ENCODE results near the gene MED15.

Gene MED15

DNA sequence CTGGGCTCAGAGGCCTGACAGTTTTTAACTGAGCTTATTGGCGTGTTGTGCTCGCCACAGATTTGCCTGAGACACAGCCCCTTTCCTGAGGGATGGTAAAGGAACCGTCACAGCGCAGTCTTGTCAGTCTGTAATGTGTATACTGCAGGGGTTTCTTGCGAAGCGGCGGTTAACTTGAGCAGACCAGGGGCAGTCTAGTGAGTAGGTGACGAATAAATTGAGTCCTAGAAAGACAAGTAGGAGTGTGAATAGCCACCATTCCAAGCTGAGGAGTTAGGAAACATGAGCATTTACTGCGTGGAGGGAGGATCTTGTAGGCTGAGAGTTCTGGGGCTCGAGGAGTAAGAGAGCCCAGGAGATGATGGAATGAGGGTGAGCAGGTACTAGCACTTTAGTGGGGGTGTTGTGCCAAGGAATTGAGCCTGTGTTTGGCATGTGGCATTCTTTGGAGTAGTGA lies 1.4 kb downstream of the MED15 start:
- FAIRE-seq = peak; percentile 5
- no peak for DNase-seq (ENCODE audit: insufficient read length, low spot score)
- no peak for TF ChIP-seq TAF1 (IDR thresholded peaks at IDR 0.05; ENCODE audit: low read depth, low read length)
- no peak for TF ChIP-seq POLR2A (IDR thresholded peaks at IDR 0.05; ENCODE audit: low read depth, low read length)
- TF ChIP-seq POLR2AphosphoS5 (IDR thresholded peaks at IDR 0.05; ENCODE audit: low read depth, low read length) = no peak
- TF ChIP-seq SPI1 (IDR thresholded peaks at IDR 0.05; ENCODE audit: low read depth, low read length) = no peak
- no peak for TF ChIP-seq POU2F2 (IDR thresholded peaks at IDR 0.05; ENCODE audit: low read depth, low read length)
- TF ChIP-seq PAX5 (IDR thresholded peaks at IDR 0.05; ENCODE audit: insufficient read depth, low read length, severe bottlenecking) = no peak

DNA sequence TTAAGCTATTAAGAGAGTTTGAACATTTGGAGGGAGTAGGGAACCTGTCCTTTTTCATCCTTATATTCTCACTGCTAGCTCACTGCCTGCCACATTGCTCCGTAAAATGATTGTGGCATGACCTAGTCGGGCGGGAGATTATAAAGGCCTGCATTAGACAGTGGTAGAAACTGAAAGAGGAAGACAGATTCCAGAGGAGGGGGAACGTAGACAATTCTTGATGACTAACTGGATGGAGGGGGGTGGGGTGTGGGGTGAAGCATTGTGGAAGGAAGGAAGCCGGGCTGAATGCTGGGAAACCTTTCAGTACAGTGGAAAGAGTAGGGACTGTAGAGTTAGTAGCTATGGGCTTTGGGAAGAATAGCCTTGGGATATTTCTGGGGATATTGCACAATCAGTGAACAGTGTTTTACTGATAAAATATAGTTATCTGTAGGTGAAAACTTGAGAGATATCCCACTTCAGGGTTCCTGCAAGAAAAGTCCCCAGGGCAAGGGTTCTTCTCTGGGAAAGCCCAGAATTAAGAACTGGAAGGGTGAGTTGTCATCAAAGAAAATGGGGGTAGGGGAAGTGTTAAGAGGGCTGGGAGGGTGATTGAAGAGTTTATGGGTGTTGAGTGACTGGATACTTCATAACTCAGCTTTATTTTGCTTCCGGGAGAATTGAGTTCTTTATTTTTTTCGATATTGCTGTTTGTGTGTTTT lies 2.1 kb downstream of the MED15 start:
- DNase-seq (ENCODE audit: insufficient read length, low spot score) (no peak), FAIRE-seq (peak; percentile 66)
- TF ChIP-seq POLR2AphosphoS5 (IDR thresholded peaks at IDR 0.05; ENCODE audit: low read depth, low read length) = no peak
- TF ChIP-seq PAX5 (IDR thresholded peaks at IDR 0.05; ENCODE audit: insufficient read depth, low read length, severe bottlenecking) = no peak
- peak; percentile 70 for TF ChIP-seq POLR2A (IDR thresholded peaks at IDR 0.05; ENCODE audit: low read depth, low read length)
- TF ChIP-seq TAF1 (IDR thresholded peaks at IDR 0.05; ENCODE audit: low read depth, low read length) = no peak
- TF ChIP-seq SPI1 (IDR thresholded peaks at IDR 0.05; ENCODE audit: low read depth, low read length) = peak; percentile 80
- no peak for TF ChIP-seq POU2F2 (IDR thresholded peaks at IDR 0.05; ENCODE audit: low read depth, low read length)

DNA sequence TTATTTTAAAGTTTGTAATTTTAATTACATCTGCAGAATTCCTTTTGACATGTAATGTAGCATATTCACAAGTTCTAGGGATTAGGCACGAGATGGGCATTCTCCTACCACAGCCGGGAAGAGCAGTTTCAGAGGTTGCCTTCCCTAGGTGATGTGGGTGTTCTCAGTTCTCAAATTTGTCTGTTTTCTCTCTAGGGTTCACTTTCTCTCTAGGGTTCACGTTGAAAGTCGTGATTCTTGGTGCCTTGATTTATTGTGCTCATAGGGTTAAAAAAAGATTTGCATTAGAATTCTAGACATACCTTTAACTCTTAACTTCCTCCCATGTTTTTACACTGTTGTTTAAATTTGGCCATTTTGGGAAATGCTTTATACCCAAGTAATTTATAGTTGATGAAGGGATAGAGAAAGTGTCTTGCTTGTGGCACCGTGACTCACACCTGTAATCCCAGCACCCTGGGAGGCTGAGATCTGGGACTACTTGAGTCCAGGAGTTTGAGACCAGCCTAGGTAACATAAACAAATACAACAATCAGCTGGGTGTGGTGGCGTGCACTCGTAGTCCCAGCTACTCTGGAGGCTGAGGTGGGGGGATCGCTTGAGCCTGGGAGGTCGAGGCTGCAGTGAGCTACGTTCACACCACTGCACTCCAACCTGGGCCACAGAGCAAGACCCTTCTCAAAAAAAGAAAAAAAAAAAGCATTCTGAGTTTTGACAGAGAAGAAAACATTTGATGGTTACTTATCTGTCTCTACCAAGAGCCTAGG lies 3.6 kb downstream of the MED15 start:
- FAIRE-seq (peak; percentile 82), DNase-seq (ENCODE audit: insufficient read length, low spot score) (no peak)
- no peak for TF ChIP-seq POU2F2 (IDR thresholded peaks at IDR 0.05; ENCODE audit: low read depth, low read length)
- TF ChIP-seq SPI1 (IDR thresholded peaks at IDR 0.05; ENCODE audit: low read depth, low read length) = peak; percentile 82

DNA sequence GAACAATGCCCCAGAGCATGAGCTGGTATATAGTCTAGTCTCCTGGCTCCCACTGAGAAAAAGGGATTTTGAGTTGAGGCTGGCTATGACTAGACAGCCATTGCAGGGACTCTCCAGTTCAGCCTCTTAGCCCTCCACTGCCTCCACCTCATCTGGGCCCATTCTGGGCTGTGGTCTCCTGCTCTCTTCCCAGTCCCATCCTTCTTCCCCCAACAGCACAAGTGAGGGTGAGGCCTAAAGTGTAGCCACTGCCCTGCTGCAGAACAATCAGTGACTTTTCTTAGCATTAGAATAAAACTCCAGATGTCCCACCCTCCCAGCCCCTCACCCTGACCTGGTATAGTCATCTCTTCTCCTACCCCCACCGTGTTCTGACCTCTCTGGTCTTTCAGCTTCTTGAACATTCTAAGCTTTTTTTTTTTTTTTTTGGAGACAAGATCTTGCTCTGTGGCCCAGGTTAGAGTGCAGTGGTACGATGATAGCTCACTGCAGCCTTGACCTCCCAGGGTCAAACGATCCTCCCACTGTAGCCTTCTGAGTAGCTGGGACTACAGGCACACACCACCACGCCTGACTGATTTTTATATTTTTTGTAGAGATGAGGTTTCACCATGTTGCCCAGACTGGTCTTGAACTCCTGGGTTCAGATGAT lies 4.3 kb downstream of the MED15 start:
- FAIRE-seq = no peak
- TF ChIP-seq SPI1 (IDR thresholded peaks at IDR 0.05; ENCODE audit: low read depth, low read length) = no peak
- no peak for TF ChIP-seq TAF1 (IDR thresholded peaks at IDR 0.05; ENCODE audit: low read depth, low read length)
- no peak for TF ChIP-seq POLR2A (IDR thresholded peaks at IDR 0.05; ENCODE audit: low read depth, low read length)
- no peak for TF ChIP-seq POU2F2 (IDR thresholded peaks at IDR 0.05; ENCODE audit: low read depth, low read length)
- TF ChIP-seq PAX5 (IDR thresholded peaks at IDR 0.05; ENCODE audit: insufficient read depth, low read length, severe bottlenecking) = no peak
- TF ChIP-seq POLR2AphosphoS5 (IDR thresholded peaks at IDR 0.05; ENCODE audit: low read depth, low read length) = no peak
- DNase-seq (ENCODE audit: insufficient read length, low spot score) = no peak

DNA sequence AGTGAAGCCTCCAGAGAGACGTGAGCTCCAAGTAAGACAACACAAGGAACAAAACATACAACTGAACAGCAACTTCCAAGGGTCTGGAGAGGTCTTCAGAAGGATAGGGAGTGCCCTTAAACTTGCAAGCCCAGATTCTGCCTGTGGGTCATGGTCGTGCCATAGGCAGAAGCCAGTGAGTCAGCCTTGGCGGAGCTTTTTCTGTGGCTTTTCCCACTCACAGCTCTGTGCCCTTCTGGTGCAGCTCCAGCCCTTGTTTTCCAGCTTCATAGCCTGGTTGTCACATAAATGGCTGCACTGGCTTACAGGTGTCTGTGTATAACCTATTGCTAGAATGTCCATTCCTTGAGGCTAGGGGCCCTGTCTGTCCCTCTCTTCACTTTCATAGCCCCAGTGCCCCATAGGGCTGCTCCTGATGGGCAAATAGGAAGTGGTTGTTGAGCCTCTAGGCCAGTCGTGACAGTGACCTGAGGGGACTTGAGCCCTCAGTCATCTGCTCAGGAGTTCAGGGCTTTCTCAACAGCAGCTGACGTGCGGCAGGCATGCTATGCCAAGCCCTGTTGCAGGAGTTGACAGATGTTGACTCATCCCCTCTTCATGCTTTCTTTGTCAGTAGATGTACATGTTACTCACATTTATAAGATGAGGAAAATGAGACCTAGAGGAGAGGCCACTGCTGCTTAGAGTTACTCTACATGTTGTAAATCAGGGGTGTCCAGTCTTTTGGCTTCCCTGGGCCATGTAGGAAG lies 7.4 kb downstream of the MED15 start:
- DNase-seq (ENCODE audit: insufficient read length, low spot score) = no peak
- TF ChIP-seq SPI1 (IDR thresholded peaks at IDR 0.05; ENCODE audit: low read depth, low read length) (no peak), PAX5 (IDR thresholded peaks at IDR 0.05; ENCODE audit: insufficient read depth, low read length, severe bottlenecking) (no peak), POLR2A (IDR thresholded peaks at IDR 0.05; ENCODE audit: low read depth, low read length) (no peak), TAF1 (IDR thresholded peaks at IDR 0.05; ENCODE audit: low read depth, low read length) (no peak), POLR2AphosphoS5 (IDR thresholded peaks at IDR 0.05; ENCODE audit: low read depth, low read length) (no peak), POU2F2 (IDR thresholded peaks at IDR 0.05; ENCODE audit: low read depth, low read length) (no peak)
- peak; percentile 56 for FAIRE-seq

DNA sequence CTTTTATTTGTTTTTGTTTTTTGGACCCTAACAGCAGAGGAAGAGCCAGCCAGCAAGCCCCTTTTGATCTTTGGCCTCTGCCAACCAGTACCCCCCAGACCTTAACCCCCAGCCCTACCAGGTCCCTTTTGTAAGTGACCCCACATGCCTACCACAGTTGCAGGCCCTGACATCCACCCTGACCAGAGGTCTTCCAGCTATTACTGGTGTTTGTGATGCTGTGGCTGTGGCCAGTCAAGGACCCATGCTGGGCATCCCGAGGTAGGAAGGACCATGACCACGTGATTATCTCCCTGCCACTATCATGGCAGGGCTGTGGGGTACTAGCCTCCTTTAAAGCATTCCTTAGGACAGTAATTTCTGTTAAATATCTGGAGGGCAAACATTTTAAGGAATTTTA lies 9.0 kb downstream of the MED15 start:
- TF ChIP-seq PAX5 (IDR thresholded peaks at IDR 0.05; ENCODE audit: insufficient read depth, low read length, severe bottlenecking) (no peak), TAF1 (IDR thresholded peaks at IDR 0.05; ENCODE audit: low read depth, low read length) (no peak), POLR2AphosphoS5 (IDR thresholded peaks at IDR 0.05; ENCODE audit: low read depth, low read length) (no peak), SPI1 (IDR thresholded peaks at IDR 0.05; ENCODE audit: low read depth, low read length) (no peak), POLR2A (IDR thresholded peaks at IDR 0.05; ENCODE audit: low read depth, low read length) (no peak), POU2F2 (IDR thresholded peaks at IDR 0.05; ENCODE audit: low read depth, low read length) (no peak)
- no peak for DNase-seq (ENCODE audit: insufficient read length, low spot score)
- no peak for FAIRE-seq

DNA sequence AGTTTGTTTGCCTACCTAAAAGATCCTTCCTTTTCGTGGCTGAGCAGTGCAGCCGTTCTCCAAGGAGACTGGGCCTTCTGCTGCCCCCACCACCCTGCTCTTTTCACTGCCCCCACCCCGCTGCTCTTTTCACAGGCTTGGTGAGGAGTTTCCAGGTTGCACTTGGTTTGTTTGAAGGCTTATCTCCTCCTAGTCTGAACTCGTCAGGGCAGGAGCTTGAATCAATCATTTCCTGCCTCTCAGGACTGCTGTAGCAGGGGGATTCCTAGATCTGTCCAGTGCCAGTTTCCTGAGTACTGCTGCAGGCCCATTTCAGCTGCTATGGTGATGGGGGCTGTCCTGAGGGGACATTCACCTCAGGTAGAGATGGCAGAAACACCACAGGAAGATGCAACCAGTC lies 10.0 kb downstream of the MED15 start:
- no peak for FAIRE-seq

DNA sequence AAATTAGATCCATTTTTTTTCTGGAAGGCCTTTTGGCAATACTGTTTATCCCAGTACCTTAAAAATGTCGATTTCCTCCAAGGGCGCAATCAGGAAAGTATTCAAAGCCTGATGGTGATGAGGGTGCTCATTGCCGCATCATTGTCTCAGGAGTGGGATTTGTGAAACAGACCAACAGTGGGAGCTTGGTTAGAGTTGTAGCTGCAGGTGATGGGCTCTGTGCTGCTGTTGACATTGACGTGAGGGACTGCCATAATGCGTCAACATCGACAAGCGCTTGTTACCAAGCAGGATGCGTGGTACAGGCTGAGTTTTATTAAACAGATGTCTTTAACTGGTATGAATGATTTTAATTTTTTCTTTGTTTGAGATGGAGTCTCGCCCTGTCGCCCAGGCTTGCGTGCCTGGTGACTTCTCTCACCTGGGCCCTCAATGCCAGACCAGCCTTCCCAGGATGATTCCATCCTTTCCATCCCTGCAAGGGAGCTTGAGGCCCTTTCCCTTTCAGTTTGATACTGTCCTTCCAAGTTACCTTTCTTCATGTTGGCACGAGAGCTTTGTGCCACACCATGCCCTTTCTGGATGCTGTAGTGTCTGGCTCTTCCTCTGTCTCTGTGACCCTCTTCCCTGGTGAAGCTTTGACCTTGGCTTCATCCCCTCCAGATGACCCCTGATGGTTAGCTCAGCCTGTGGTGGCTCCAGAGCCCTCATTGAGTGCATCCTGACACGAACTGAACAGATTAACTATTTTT lies 10.6 kb downstream of the MED15 start:
- no peak for DNase-seq (ENCODE audit: insufficient read length, low spot score)
- TF ChIP-seq POU2F2 (IDR thresholded peaks at IDR 0.05; ENCODE audit: low read depth, low read length) (no peak), PAX5 (IDR thresholded peaks at IDR 0.05; ENCODE audit: insufficient read depth, low read length, severe bottlenecking) (no peak), TAF1 (IDR thresholded peaks at IDR 0.05; ENCODE audit: low read depth, low read length) (no peak), POLR2AphosphoS5 (IDR thresholded peaks at IDR 0.05; ENCODE audit: low read depth, low read length) (no peak), SPI1 (IDR thresholded peaks at IDR 0.05; ENCODE audit: low read depth, low read length) (no peak), POLR2A (IDR thresholded peaks at IDR 0.05; ENCODE audit: low read depth, low read length) (no peak)
- FAIRE-seq = no peak

More for the DNA sequence above, 10.0 kb downstream of the MED15 start:
- TF ChIP-seq POU2F2 (IDR thresholded peaks at IDR 0.05; ENCODE audit: low read depth, low read length) (no peak), PAX5 (IDR thresholded peaks at IDR 0.05; ENCODE audit: insufficient read depth, low read length, severe bottlenecking) (no peak)
- no peak for DNase-seq (ENCODE audit: insufficient read length, low spot score)
